Hematopoietic multipotent progenitor cell treated with erythropoietin and hydrocortisone succinate and interleukin-3 and kit ligand, for 6 days (in vitro differentiated cells): ENCODE results near the gene HPSE.
"Not testable (repeated sequence)": the region's sequence is repeated elsewhere in the genome, so short reads cannot be mapped to it uniquely, and the experiment has no call there.

Experiments
- DNase-seq: peaks from one replicate; pipeline ENCODE4 v3.0.0-alpha.2; 2015

HPSE gene

DNA sequence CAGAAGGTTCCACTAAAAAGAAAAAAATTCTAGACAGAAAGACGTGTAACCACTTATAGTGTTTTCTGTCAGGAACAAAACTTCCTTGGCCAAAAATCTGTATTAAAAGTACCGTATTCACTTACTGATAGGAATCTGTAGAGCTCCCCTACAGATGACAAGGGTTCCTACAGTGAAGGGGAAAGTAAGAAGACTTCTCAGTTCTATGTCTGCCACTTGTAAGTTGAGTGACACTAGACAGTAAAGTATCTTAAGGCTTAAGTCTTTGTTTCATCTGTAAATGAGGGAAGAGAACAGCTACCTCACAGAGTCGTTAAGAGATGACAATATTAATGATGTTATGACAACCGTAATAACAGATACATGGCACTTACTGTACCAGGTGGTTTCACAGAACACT is 53.3 kb downstream of the HPSE start:
- peak; percentile 51 for DNase-seq

DNA sequence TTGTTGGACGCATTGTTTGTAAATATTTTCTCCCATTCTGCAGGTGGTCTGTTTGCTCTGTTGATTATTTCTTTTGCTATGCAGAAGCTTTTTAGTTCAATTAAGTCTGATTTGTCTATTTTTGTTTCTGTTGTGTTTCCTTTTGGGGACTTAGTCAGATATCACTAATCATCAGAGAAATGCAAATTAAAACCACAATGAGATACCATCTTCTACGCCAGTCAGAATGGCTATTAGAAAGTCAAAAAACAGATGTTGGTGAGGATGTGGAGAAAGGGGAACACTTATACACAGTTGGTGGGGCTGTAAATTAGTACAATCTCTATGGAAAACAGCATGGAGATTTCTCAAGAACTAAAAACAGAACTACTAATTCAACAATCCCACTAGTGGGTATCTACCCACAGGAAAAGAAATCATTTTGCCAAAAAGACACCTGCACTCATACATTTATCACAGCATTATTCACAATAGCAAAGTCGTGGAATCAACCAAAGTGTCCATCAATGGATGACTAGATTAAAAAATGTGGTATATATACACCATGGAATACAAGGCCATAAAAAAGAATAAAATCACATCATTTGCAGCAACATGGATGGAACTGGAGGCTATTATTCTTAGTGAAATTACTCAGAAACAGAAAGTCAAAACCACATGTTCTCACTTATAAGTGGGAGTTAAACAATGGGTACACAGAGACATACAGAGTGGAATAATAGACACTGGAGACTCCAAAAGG is 58.2 kb downstream of the HPSE start:
- peak; percentile 46 for DNase-seq

- DNase-seq = not testable (repeated sequence)
These were observed 60.7 kb downstream of the HPSE start for GRCh38 chr4:83273926-83274325.

GRCh38 chr4:83272900-83273299 is 61.7 kb downstream of the HPSE start:
- no peak for DNase-seq

GRCh38 chr4:83269256-83269655 is 65.4 kb downstream of the HPSE start:
- no peak for DNase-seq

DNA sequence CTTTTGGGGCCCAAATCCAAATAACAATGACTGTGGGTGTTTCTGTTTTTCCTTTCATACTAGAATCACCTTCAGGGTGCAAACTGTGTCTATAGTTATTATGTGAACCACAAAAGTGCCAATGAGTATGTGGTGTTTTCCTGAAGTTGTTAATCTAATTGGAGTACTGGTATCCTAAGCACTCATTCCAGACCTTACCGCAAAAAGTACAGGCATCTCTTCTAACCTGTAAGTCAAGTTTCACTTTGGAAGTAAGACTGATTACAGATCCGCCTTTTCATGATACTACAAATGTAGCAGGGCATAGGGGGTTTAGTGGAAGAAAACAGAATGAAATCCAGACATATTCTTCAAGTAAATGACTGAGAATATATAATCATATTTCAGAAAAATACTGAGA is 66.2 kb downstream of the HPSE start:
- no peak for DNase-seq

GRCh38 chr4:83267830-83268475 is 66.7 kb downstream of the HPSE start:
- no peak for DNase-seq

DNA sequence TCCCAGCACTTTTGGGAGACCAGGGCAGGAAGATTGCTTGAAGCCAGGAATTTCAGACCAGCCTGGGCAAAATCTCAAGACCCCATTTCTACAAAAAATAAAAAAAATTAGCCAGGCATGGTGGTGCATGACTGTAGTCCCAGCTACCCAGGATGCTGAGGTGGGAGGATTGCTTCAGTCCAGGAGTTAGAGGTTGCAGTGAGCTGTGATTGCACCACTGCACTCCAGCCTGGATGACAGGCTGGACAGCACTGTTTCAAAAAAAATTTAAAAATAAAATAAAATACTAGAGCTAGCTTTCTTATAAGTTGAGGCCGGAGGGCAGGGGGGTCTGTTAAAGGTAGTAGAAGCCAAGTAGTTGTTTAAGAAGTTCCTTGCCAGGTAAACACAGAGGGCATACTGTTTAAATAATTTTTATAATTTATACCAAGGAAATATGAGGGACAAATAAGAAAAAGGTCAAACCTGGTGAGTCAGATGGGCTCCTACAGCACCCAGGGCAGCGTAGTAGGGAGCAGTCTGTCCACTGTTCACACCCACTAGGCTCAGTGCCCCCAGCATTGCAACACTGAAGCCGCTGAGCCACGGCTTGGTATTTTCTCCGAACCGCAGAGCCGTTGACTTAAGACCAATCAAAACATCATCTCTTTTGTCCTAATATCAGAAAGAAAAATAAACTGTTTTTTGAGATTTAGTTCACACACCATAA is 67.4 kb downstream of the HPSE start:
- DNase-seq = no peak

DNA sequence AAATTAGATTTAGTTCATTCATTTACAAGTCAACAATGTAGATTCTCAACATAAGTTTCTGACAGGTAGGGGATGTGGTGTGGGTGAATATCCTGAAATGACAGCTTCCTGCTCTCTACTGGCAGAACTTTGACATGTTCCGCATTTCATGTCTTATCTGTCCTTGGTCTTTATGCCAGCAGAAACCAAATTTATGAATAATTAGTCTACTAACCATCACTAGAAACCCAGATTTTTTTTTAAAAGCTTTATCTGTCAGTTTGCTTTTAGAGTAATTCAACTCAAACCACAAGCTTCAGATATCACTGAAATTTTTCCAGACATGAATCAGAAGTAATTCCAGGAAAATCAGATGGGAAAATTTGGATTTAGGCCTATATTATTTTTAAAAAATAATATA is 68.0 kb downstream of the HPSE start:
- peak; percentile 62 for DNase-seq

GRCh38 chr4:83263106-83263505 is 71.5 kb downstream of the HPSE start:
- no peak for DNase-seq

- peak; percentile 51 for DNase-seq
These were observed 72.0 kb downstream of the HPSE start for GRCh38 chr4:83262682-83263081.

GRCh38 chr4:83261307-83261706 is 73.3 kb downstream of the HPSE start:
- DNase-seq = no peak

- DNase-seq = no peak
These were observed 75.1 kb downstream of the HPSE start for GRCh38 chr4:83259586-83259985.

- DNase-seq = no peak
These were observed 76.2 kb downstream of the HPSE start for GRCh38 chr4:83258461-83258860.

DNA sequence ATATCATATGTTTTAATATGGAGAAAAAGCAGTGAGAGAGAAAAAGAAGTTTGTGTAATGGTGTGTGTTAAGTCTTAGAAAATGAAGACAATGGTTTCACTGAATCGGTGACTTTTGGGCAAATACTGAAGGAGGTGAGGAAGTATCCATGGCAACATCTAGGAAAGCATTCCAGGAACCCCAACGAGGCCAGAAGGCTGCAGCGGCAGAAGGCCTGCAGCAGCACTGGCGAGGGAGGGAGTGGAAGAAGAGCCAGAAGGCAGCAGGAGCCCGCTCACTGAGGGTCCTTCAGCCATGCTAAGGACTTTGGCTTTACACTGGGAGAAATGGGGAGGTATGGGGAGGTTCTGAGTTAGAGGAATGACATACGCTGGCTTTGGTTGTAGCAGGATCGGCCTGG is 76.8 kb downstream of the HPSE start:
- no peak for DNase-seq

- no peak for DNase-seq
These were observed 79.1 kb downstream of the HPSE start for GRCh38 chr4:83255584-83255983.

- DNase-seq = peak; percentile 91
These were observed 81.8 kb downstream of the HPSE start for GRCh38 chr4:83252782-83253405.

DNA sequence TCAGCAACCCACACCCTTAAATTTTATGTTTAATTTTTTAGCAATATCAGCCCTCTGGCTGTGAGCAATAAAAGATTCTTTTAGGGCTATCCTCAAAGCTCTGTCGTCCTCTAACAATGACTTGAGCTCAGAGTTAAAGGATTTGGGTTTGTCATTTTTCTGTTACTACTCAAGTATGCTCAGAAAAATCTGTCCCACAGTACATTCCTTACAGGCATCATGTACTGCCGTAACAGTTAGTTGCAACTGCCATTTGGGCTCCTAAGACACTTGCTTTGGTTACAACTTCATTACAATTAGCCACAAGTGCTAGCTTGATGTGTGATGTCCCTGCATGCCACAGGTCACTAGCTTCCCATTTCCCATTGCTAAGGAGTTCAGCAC is 83.2 kb downstream of the HPSE start:
- DNase-seq = no peak

DNA sequence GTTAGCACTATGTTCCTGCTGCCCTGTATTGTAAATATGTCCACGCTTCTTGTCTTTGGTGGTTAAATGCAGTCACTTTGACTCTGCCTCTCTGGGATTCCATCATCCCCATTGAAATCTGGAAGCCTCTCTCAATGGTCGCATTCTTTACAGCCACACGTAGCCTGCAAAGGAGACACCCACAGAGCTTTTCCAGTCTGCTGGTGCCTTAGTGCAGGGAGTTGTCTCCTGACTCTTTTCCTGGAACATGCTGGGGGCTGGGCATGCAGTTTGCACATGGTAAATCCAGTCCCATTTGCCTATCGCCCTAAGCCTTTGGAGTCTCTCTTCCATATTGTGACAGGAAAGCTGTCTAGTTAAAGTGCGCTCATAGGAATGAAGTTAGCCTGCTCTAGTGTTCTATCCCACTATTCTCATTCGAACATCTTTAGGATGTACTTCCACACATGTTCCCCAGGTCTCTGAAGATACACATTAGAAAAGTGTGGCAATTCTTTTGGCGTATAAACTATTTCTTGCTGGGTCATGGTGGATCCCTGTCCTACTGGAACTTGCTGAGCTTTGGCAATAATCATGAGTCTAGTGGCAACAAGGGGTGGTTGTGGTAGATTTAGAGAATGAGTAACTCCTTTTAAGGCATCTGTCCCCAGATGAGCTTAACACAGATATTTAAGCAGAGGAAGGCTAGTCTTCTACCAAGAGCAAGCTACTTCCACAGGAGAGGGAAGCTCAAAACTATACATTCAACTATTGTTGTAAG is 83.8 kb downstream of the HPSE start:
- DNase-seq = no peak

DNA sequence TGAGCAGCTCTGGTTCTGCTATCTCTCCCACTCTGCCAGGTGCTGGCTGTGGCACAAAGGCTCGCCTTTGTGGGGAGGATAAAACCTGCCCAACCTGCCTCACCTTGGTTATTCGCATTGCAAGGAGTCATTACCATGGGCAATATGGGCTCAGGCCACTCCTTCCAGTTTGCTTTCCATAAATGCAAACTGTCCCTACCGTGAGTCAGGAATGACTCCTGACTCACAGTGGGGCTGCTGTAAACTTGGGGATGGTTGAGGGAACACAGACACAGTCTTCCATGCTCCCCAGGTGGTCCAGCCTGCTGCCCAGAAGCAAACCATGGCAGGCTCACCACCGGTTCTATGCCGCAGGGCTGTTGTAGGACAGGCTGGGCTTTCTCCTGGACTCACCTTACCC is 86.2 kb downstream of the HPSE start:
- DNase-seq = no peak

DNA sequence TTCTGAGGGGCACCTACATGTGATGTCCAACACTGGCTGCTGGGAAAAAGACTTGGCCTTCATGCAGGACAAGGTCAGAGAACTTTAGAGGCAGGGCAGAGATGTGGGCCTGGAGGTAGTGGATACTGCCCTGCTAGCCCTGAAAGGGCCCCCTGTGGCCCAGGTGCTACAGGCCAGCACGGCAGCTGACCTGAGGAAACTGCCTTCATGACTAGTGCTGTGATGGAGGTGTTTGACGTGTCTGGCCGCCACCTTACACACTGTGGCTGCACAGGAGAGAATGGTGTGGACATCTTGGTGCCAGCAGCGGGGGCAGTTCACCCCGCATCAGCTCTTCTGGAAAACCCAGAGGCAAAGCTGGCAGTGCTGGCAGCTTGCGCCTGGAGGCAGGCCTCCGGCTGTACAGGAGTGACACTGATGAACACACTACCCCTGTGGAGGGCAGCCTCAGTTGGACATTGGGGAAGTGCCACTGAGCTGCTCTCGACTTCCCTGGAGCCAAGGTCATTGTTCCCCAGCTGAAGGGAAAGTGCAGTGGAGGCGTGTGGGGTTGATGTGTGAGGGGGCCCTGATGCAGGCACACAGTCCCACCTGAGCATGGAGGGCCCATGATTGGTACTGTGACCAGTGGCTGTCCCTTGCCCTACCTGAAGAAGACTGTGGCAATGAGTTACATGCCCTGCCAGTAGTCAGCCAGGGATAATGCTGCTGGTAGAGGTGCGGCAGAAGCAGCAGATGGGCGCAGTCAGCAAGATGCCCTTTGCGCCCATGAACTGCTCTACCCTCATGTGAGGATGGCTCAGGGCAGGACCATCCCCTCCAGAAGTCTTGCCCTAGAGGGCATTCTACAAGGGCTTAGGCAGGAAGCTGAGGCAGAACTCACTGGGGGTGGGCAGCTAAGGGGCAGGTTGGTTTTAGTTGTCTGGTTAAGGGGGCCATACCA is 87.0 kb downstream of the HPSE start:
- DNase-seq = no peak
